OCI-LY7 (cell line): Measurements from ENCODE around the gene MROH9. TPM values are rescaled to one million over a fixed set of nuclear protein-coding genes. Genes with fewer than 3 reads are reported as not detected.

Experiments
- BruUV-seq: library from RNA; stranded (reverse); fragments of 400-500 nt; replicated peaks from 2 replicates; lab custom pipeline; 2021; lab: Mats Ljungman, UMichigan
- CTCF ChIA-PET: fragments of 300-600 bp; sonication (Branson Sonifier 250); formaldehyde crosslinking; loops from one replicate; lab custom pipeline; 2022; ENCODE audit warnings: antibody characterized with exemption; ENCODE audit not compliant: unreplicated experiment; lab: Charles Lee
- POLR2A ChIA-PET: fragments of 300-600 bp; sonication (Branson Sonifier 250); formaldehyde crosslinking; loops from one replicate; lab custom pipeline; 2022; ENCODE audit warnings: antibody characterized with exemption; lab: Charles Lee
- DNase-seq: peaks from one replicate; pipeline ENCODE4 v3.0.0-alpha.2; 2015; ENCODE audit warnings: low spot score
- H2AFZ ChIP-seq: fragments of 200-600 bp; sonication (generic), shearing (Covaris generic); 2 replicates; pipeline ENCODE4 v1.6.1; 2014; ENCODE audit warnings: mild to moderate bottlenecking, antibody characterized with exemption, low read length, moderate library complexity
- H3K27ac ChIP-seq: fragments of 200-600 bp; sonication (generic); 2 replicates; pipeline ENCODE4 v1.5.1; 2014; ENCODE audit warnings: mixed run types, low read depth, mild to moderate bottlenecking, moderate library complexity, low read length, inconsistent platforms; ENCODE audit not compliant: poor library complexity, severe bottlenecking
- H3K36me3 ChIP-seq: fragments of 200-600 bp; sonication (generic); 2 replicates; pipeline ENCODE4 v1.6.1; 2014; ENCODE audit warnings: mild to moderate bottlenecking, antibody characterized with exemption, low read length, moderate library complexity, mixed read lengths; ENCODE audit not compliant: insufficient read depth
- H3K4me1 ChIP-seq: fragments of 200-600 bp; sonication (generic); 2 replicates; pipeline ENCODE4 v1.5.1; 2014; ENCODE audit warnings: mild to moderate bottlenecking, low read length; ENCODE audit not compliant: insufficient read depth, poor library complexity, severe bottlenecking
- H3K4me2 ChIP-seq: fragments of 200-600 bp; sonication (generic); 2 replicates; pipeline ENCODE4 v1.6.1; 2014; ENCODE audit warnings: mild to moderate bottlenecking, low read length
- H3K4me3 ChIP-seq: fragments of 200-600 bp; sonication (generic); 2 replicates; pipeline ENCODE4 v1.5.1; 2014; ENCODE audit warnings: mild to moderate bottlenecking, low read depth, low read length; ENCODE audit not compliant: poor library complexity, severe bottlenecking
- H3K79me2 ChIP-seq: fragments of 200-600 bp; sonication (generic); 2 replicates; pipeline ENCODE4 v1.6.1; 2016; ENCODE audit warnings: low read depth, mild to moderate bottlenecking, low read length, moderate library complexity, mixed read lengths; ENCODE audit not compliant: insufficient read depth
- H3K9me2 ChIP-seq: fragments of 200-600 bp; sonication (generic); 2 replicates; pipeline ENCODE4 v1.6.1; 2016; ENCODE audit warnings: mild to moderate bottlenecking, low read length, mixed read lengths; ENCODE audit not compliant: insufficient read depth
- H3K9me3 ChIP-seq: fragments of 200-600 bp; sonication (generic); 2 replicates; pipeline ENCODE4 v1.6.1; 2014; ENCODE audit warnings: mild to moderate bottlenecking, mixed run types, low read length, mixed read lengths
- H4K20me1 ChIP-seq: fragments of 200-600 bp; sonication (generic); 2 replicates; pipeline ENCODE4 v1.6.1; 2014; ENCODE audit warnings: mild to moderate bottlenecking, antibody characterized with exemption, low read length, moderate library complexity, mixed read lengths; ENCODE audit not compliant: insufficient read depth
- CTCF ChIP-seq: fragments of 200-600 bp; sonication (generic); conservative IDR thresholded peaks from 2 replicates; pipeline ENCODE4 v1.5.1; 2014; ENCODE audit warnings: mild to moderate bottlenecking, antibody characterized with exemption, low read length, moderate library complexity, mixed read lengths
- EZH2phosphoT487 ChIP-seq: fragments of 200-600 bp; sonication (generic); IDR thresholded peaks from 2 replicates; pipeline ENCODE4 v1.6.1; 2018; ENCODE audit warnings: low read depth, borderline replicate concordance, mild to moderate bottlenecking, mixed run types, antibody characterized with exemption, low read length, moderate library complexity, mixed read lengths
- intact Hi-C: fragments of 100-400 bp; cut with micrococcal nuclease; formaldehyde crosslinking; loops from one replicate; pipeline ENCODE4 v1.10.0; 2022; ENCODE audit not compliant: unreplicated experiment
- total RNA-seq, 2 experiments: library from RNA; depleted of rRNA in 1 of 2; stranded (reverse); fragments of >200 nt in 1 of 2; shearing (Covaris generic) in 1 of 2; gene quantifications; 2 replicates each; pipeline ENCODE4 v1.2.3, GENCODE V29; 2014 to 2022

The MROH9 gene
- total RNA-seq, 2 experiments from 2014 or later, result not detected

GRCh38 chr1:170970256-170970655, 34.9 kb downstream of the MROH9 start:
- no peak overlapping the region for H3K4me2 ChIP-seq
- intact Hi-C loops, result no loop called here
- H2AFZ ChIP-seq, result no peak overlapping the region
- CTCF ChIA-PET, result no interaction called here
- no TSS peak for BruUV-seq
- H3K36me3 ChIP-seq, result no peaks in the 10 kb centered on the region
- no peaks in the 10 kb centered on the region for H3K79me2 ChIP-seq
- H3K9me3 ChIP-seq, result no peaks in the 10 kb centered on the region
- H3K9me2 ChIP-seq, result no peaks in the 10 kb centered on the region
- TF ChIP-seq EZH2phosphoT487 (no peak), CTCF (no peak)
- no peak overlapping the region for H3K4me3 ChIP-seq
- POLR2A ChIA-PET, result interaction anchor here (0.7 kb wide), 1 partner anchor 229 kb away, joined by 3 read pairs; no protein-coding TSS in a partner anchor
- no peaks in the 10 kb centered on the region for H4K20me1 ChIP-seq
- no peak overlapping the region for H3K27ac ChIP-seq
- DNase-seq, result no peak
- no peaks in the 10 kb centered on the region for H3K4me1 ChIP-seq

- BruUV-seq, result no TSS peak
- Histone ChIP-seq H3K9me2 (no peaks in the 10 kb centered on the region), H3K4me3 (no peak overlapping the region), H4K20me1 (no peaks in the 10 kb centered on the region), H3K36me3 (no peaks in the 10 kb centered on the region), H3K79me2 (no peaks in the 10 kb centered on the region), H2AFZ (no peak overlapping the region), H3K27ac (no peak overlapping the region), H3K9me3 (no peaks in the 10 kb centered on the region), H3K4me2 (no peak overlapping the region), H3K4me1 (no peaks in the 10 kb centered on the region)
- DNase-seq, result no peak
- ChIA-PET POLR2A (no interaction called here), CTCF (no interaction called here)
- TF ChIP-seq EZH2phosphoT487 (no peak), CTCF (no peak)
- intact Hi-C loops, result no loop called here
These were observed 43.1 kb downstream of the MROH9 start for GRCh38 chr1:170978371-170978910.

- no peaks in the 10 kb centered on the region for H3K79me2 ChIP-seq
- no peak overlapping the region for H3K4me2 ChIP-seq
- CTCF ChIA-PET, result no interaction called here
These were observed 50.1 kb downstream of the MROH9 start for GRCh38 chr1:170985406-170985805.

More at GRCh38 chr1:170985406-170985805, 50.1 kb downstream of the MROH9 start:
- POLR2A ChIA-PET, result interaction anchor here (0.6 kb wide), 1 partner anchor 19 kb away, joined by 4 read pairs; no protein-coding TSS in a partner anchor
- H3K9me2 ChIP-seq, result no peaks in the 10 kb centered on the region
- no peak overlapping the region for H3K27ac ChIP-seq
- BruUV-seq, result no TSS peak
- H3K4me1 ChIP-seq, result no peaks in the 10 kb centered on the region
- TF ChIP-seq CTCF (no peak), EZH2phosphoT487 (no peak)
- DNase-seq, result no peak
- H3K4me3 ChIP-seq, result no peak overlapping the region
- H4K20me1 ChIP-seq, result no peaks in the 10 kb centered on the region
- no peaks in the 10 kb centered on the region for H3K9me3 ChIP-seq
- no peaks in the 10 kb centered on the region for H3K36me3 ChIP-seq
- intact Hi-C loops, result no loop called here
- no peak overlapping the region for H2AFZ ChIP-seq
